ENCODE data around the gene TNXB. TPM values are rescaled to one million over a fixed set of nuclear protein-coding genes. Genes with fewer than 3 reads are reported as not detected.

The TNXB gene, protein sequence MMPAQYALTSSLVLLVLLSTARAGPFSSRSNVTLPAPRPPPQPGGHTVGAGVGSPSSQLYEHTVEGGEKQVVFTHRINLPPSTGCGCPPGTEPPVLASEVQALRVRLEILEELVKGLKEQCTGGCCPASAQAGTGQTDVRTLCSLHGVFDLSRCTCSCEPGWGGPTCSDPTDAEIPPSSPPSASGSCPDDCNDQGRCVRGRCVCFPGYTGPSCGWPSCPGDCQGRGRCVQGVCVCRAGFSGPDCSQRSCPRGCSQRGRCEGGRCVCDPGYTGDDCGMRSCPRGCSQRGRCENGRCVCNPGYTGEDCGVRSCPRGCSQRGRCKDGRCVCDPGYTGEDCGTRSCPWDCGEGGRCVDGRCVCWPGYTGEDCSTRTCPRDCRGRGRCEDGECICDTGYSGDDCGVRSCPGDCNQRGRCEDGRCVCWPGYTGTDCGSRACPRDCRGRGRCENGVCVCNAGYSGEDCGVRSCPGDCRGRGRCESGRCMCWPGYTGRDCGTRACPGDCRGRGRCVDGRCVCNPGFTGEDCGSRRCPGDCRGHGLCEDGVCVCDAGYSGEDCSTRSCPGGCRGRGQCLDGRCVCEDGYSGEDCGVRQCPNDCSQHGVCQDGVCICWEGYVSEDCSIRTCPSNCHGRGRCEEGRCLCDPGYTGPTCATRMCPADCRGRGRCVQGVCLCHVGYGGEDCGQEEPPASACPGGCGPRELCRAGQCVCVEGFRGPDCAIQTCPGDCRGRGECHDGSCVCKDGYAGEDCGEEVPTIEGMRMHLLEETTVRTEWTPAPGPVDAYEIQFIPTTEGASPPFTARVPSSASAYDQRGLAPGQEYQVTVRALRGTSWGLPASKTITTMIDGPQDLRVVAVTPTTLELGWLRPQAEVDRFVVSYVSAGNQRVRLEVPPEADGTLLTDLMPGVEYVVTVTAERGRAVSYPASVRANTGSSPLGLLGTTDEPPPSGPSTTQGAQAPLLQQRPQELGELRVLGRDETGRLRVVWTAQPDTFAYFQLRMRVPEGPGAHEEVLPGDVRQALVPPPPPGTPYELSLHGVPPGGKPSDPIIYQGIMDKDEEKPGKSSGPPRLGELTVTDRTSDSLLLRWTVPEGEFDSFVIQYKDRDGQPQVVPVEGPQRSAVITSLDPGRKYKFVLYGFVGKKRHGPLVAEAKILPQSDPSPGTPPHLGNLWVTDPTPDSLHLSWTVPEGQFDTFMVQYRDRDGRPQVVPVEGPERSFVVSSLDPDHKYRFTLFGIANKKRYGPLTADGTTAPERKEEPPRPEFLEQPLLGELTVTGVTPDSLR (N-terminal part only)
- total RNA-seq (1 to 10 TPM; 2.5 to 4.9 TPM), polyA plus RNA-seq (not detected)

DNA sequence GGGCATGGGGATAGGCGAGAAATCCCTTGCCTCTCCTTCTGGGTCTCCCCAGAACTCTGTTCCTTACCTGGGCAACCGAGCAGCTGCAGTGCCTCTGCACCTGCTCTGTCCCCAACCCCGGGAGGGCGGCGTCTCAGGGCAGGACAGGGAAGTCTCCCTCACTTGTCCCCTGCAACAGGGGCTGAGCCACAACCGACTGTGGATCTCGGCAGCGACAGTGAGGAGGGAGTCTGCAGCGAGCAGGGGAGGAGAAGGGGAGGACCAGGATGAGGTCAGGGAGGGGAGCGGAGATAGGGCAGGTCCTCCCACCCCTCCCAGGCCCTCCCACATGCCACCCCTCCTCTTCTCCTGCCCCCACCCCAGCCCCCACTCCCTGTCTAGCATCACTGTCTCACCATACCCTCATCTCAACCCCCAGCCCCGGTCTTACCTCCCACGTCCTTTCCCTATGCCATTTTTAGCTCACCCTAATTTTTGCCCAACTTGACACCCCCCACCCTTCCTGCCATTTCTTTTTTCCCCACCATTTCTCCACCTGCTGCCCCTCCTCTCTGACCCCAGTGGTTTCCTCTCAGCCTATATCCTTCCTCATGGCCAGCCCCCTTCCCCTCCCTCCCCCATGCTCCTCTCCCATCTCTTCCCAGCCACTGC is at the start of gene TNXB:
TNXB (minus strand) TSS at position 225 of the 651 bp plus-strand sequence. CDS start 11,140 bp downstream, outside the sequence.
- Histone ChIP-seq H3K36me3 (ENCODE audit: insufficient read depth, low read length) (no peaks in the 10 kb centered on the region), H3K4me1 (ENCODE audit: insufficient read depth, low read length) (peaks cover 14% of the 10 kb centered on the region), H3K4me3 (ENCODE audit: low read length) (no peak within 1 kb of the TSS), H3K27ac (ENCODE audit: low read depth, low read length) (no peak within 1 kb of the TSS), H3K27me3 (ENCODE audit: insufficient read depth, low read length, poor library complexity, severe bottlenecking) (peaks cover 3% of the 10 kb centered on the region), H3K9me3 (ENCODE audit: low read length) (no peaks in the 10 kb centered on the region)
- Mint-ChIP-seq H3K4me3 (peak within 1 kb of the TSS in 3 of 7 donors; percentile 2 to 46 (median 28)), H3K4me1 (peaks cover 17 to 27% (median 18%) of the 10 kb centered on the region in 3 donors), H3K36me3 (peaks cover 0 to 10% (median 0%) of the 10 kb centered on the region in 3 donors), H3K27ac (peak within 1 kb of the TSS in 6 of 8 donors; percentile 33 to 82 (median 70)), H3K9me3 (peaks cover 0 to under 1% (median 0%) of the 10 kb centered on the region in 5 donors), H3K27me3 (peaks cover 13 to 36% of the 10 kb centered on the region in 2 donors)
- no peak for DNase-seq
- ChIA-PET POLR2A (no interaction called here), CTCF (no interaction called here)

DNA sequence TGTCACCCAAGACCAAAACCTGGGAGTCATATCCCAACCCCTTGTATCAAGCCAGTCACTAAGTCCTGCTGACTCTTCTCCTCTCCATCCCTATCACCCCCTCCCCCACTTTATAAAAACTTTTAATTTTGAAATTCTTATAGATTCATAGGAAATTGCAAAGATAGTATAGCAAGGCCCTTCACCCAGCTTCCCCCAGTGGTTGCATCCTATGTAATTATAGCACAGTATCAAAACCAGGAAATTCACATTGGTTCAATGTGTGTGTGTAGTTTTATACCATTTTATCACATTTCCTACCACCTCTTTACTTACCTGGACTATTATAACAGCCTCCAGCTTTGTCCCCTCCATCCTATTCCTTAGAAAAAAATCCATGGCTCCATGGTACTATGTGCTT is 48.9 kb upstream of the TNXB start:
- ChIA-PET CTCF (no interaction called here), POLR2A (no interaction called here)
- H3K27ac Mint-ChIP-seq, result no peak overlapping the region
- Histone ChIP-seq H3K36me3 (ENCODE audit: insufficient read depth, low read length) (peaks cover 19% of the 10 kb centered on the region), H3K27me3 (ENCODE audit: insufficient read depth, low read length, poor library complexity, severe bottlenecking) (no peaks in the 10 kb centered on the region), H3K27ac (ENCODE audit: low read depth, low read length) (no peak overlapping the region), H3K4me3 (ENCODE audit: low read length) (no peak overlapping the region), H3K9me3 (ENCODE audit: low read length) (no peaks in the 10 kb centered on the region), H3K4me1 (ENCODE audit: insufficient read depth, low read length) (peaks cover 16% of the 10 kb centered on the region)
- H3K9me3 Mint-ChIP-seq, result no peaks in the 10 kb centered on the region
- no peaks in the 10 kb centered on the region for H3K27me3 Mint-ChIP-seq
- peak overlapping the region in 1 of 7 donors; percentile 50 for H3K4me3 Mint-ChIP-seq
- H3K36me3 Mint-ChIP-seq, result peaks cover 7 to 35% (median 13%) of the 10 kb centered on the region in 3 donors
- DNase-seq, result no peak
- peaks cover 22 to 30% (median 24%) of the 10 kb centered on the region in 3 donors for H3K4me1 Mint-ChIP-seq

DNA sequence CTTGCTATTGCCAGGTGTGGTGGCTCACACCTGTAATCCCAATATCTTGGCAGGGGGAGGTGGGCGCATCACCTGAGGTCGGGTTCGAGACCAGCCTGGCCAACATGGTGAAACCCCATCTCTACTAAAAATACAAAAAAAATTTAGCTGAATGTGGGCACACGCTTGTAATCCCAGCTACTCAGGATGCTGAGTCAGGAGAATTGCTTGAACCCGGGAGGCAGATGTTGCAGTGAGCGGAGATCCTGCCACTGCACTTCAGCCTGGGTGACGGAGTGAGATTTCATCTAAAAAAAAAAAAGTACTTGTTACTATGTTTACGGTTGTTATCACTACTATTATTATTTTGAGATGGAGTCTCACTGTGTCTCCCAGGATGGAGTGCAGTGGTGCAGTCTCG is 47.8 kb upstream of the TNXB start:
- ChIA-PET CTCF (no interaction called here), POLR2A (no interaction called here)
- Histone ChIP-seq H3K27me3 (ENCODE audit: insufficient read depth, low read length, poor library complexity, severe bottlenecking) (no peaks in the 10 kb centered on the region), H3K9me3 (ENCODE audit: low read length) (no peaks in the 10 kb centered on the region), H3K27ac (ENCODE audit: low read depth, low read length) (no peak overlapping the region), H3K36me3 (ENCODE audit: insufficient read depth, low read length) (peaks cover 19% of the 10 kb centered on the region), H3K4me1 (ENCODE audit: insufficient read depth, low read length) (peaks cover 27% of the 10 kb centered on the region), H3K4me3 (ENCODE audit: low read length) (no peak overlapping the region)
- no peak for DNase-seq
- Mint-ChIP-seq H3K9me3 (no peaks in the 10 kb centered on the region), H3K4me1 (peaks cover 28 to 41% (median 31%) of the 10 kb centered on the region in 3 donors), H3K36me3 (peaks cover 7 to 29% (median 13%) of the 10 kb centered on the region in 3 donors), H3K27ac (peak overlapping the region in 1 of 8 donors; percentile 19), H3K27me3 (peaks cover 0 to 1% of the 10 kb centered on the region in 2 donors), H3K4me3 (no peak overlapping the region)

DNA sequence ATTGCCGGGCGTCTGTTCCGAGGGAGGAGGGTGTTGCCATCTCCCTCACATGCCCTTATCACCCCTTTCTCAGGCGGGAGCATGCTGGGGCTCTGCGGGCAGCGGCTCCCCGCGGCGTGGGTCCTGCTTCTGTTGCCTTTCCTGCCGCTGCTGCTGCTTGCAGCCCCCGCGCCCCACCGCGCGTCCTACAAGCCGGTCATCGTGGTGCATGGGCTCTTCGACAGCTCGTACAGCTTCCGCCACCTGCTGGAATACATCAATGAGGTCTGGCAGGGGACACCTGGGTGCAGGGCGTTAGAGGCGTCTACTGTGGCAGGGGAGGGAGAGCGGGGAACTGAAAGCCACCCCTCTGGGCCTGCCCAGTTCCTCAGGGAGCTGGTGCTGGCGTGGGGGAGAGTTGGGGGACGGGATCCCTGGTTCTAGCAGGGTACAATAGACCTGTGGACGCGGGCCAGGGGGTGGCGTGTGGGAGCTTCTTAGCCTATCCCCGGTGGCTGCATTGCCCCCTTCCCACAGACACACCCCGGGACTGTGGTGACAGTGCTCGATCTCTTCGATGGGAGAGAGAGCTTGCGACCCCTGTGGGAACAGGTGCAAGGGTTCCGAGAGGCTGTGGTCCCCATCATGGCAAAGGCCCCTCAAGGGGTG is 45.5 kb upstream of the TNXB start:
- H3K36me3 Mint-ChIP-seq, result peaks cover 7 to 29% (median 13%) of the 10 kb centered on the region in 3 donors
- peak overlapping the region; percentile 56 to 97 (median 95) for H3K27ac Mint-ChIP-seq
- H3K9me3 Mint-ChIP-seq, result no peaks in the 10 kb centered on the region
- Histone ChIP-seq H3K4me1 (ENCODE audit: insufficient read depth, low read length) (peaks cover 27% of the 10 kb centered on the region), H3K27me3 (ENCODE audit: insufficient read depth, low read length, poor library complexity, severe bottlenecking) (no peaks in the 10 kb centered on the region), H3K36me3 (ENCODE audit: insufficient read depth, low read length) (peaks cover 19% of the 10 kb centered on the region), H3K27ac (ENCODE audit: low read depth, low read length) (peak overlapping the region; percentile 82), H3K4me3 (ENCODE audit: low read length) (peak overlapping the region; percentile 93), H3K9me3 (ENCODE audit: low read length) (no peaks in the 10 kb centered on the region)
- peaks cover 15% of the 10 kb centered on the region in 2 donors for H3K27me3 Mint-ChIP-seq
- DNase-seq, result peak; percentile 52 to 78 (median 63)
- H3K4me3 Mint-ChIP-seq, result peak overlapping the region; percentile 92 to 100 (median 98)
- H3K4me1 Mint-ChIP-seq, result peaks cover 35 to 56% (median 43%) of the 10 kb centered on the region in 3 donors
- POLR2A ChIA-PET, result interaction anchor here (0.6 to 0.9 kb wide), 3 partner anchors 25 to 319 kb away, joined by 3 read pairs; partner anchors contain the start of gene FKBPL
- CTCF ChIA-PET, result interaction anchor here (0.9 to 1.3 kb wide), 7 partner anchors 16 to 40 kb away, joined by 3 to 6 read pairs (median 4); partner anchors contain the start of genes ATF6B and GPSM3

DNA sequence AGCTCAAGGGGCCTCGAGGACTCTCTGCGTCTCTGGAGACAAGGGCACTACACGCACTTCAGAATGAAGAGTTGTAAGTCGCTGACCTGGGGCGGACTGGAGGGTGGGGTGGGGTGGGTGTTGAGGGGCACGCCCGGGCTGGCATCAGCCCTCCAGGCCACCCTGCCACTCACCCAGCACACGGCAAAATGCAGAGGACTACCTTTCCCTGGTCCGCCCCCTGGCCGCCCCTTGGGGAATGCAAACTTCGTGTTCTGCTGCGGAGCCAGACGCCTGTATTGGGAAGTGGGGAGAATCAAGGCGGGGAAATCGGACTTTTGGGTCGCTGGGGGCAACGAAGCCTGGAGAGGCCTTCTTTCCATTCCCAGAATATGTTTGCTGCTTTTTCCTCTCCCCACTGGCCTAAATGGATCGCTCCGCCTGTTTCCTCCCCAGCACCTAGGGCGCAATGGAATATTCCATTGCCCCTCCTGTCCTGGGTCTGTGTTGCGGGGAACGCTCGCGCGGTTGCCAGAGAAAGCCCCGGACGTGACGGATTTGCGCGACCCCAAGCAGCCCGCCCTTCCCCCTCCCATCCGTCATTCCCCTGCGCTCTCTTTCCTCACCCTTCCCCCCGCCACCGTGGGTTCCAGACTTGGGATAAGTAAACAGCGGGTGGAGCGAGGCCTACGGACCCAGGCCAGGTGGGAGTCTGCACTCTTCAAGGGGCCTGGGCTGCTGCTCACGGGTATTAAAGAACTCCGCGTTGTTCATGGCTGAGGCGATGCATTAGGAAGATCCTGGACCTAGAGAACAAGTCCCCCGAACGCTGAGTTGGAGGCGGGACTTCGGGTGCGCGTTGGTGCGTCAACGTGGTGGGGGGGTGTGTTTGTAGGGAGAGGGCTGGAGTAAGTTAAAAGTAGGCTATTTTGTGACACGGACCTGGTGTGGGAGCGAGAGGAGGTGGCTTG is 44.7 kb upstream of the TNXB start, which contains the start of gene PPT2:
PPT2 (plus strand) TSS at position 578 of the 950 bp plus-strand sequence. CDS start 454 bp downstream, outside the sequence.
- Histone ChIP-seq H3K4me3 (ENCODE audit: low read length) (peak within 1 kb of the TSS; percentile 93), H3K36me3 (ENCODE audit: insufficient read depth, low read length) (peaks cover 19% of the 10 kb centered on the region), H3K4me1 (ENCODE audit: insufficient read depth, low read length) (peaks cover 27% of the 10 kb centered on the region), H3K27me3 (ENCODE audit: insufficient read depth, low read length, poor library complexity, severe bottlenecking) (no peaks in the 10 kb centered on the region), H3K27ac (ENCODE audit: low read depth, low read length) (peak within 1 kb of the TSS; percentile 82), H3K9me3 (ENCODE audit: low read length) (no peaks in the 10 kb centered on the region)
- H3K27ac Mint-ChIP-seq, result peak within 1 kb of the TSS; percentile 81 to 97 (median 96)
- peak; percentile 68 to 87 (median 81) for DNase-seq
- no peaks in the 10 kb centered on the region for H3K9me3 Mint-ChIP-seq
- POLR2A ChIA-PET, result interaction anchor here (0.6 to 0.9 kb wide), 3 partner anchors 24 to 319 kb away, joined by 3 read pairs; partner anchors contain the start of gene FKBPL
- peak within 1 kb of the TSS; percentile 92 to 100 (median 98) for H3K4me3 Mint-ChIP-seq
- CTCF ChIA-PET, result interaction anchor here (1.0 to 1.3 kb wide), 6 partner anchors 17 to 41 kb away, joined by 3 to 6 read pairs (median 4); partner anchors contain the start of gene ATF6B
- H3K4me1 Mint-ChIP-seq, result peaks cover 37 to 61% (median 45%) of the 10 kb centered on the region in 3 donors
- peaks cover 18 to 19% of the 10 kb centered on the region in 2 donors for H3K27me3 Mint-ChIP-seq
- peaks cover 7 to 25% (median 13%) of the 10 kb centered on the region in 3 donors for H3K36me3 Mint-ChIP-seq

All from CD8-positive, alpha-beta memory T cell (primary cell).